NCI-H526 treated with DMSO at 0.1 percent for 48 hours (cell line): ENCODE measurements around the gene USP17L22.
"Not testable (repeated sequence)": the region's sequence is repeated elsewhere in the genome, so short reads cannot be mapped to it uniquely, and the experiment has no call there.

Experiments used
- DNase-seq: peaks from one replicate; lab custom pipeline; 2025; lab: John Stamatoyannopoulos, UW

USP17L22 gene, protein sequence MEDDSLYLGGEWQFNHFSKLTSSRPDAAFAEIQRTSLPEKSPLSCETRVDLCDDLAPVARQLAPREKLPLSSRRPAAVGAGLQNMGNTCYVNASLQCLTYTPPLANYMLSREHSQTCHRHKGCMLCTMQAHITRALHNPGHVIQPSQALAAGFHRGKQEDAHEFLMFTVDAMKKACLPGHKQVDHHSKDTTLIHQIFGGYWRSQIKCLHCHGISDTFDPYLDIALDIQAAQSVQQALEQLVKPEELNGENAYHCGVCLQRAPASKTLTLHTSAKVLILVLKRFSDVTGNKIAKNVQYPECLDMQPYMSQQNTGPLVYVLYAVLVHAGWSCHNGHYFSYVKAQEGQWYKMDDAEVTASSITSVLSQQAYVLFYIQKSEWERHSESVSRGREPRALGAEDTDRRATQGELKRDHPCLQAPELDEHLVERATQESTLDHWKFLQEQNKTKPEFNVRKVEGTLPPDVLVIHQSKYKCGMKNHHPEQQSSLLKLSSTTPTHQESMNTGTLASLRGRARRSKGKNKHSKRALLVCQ

DNA sequence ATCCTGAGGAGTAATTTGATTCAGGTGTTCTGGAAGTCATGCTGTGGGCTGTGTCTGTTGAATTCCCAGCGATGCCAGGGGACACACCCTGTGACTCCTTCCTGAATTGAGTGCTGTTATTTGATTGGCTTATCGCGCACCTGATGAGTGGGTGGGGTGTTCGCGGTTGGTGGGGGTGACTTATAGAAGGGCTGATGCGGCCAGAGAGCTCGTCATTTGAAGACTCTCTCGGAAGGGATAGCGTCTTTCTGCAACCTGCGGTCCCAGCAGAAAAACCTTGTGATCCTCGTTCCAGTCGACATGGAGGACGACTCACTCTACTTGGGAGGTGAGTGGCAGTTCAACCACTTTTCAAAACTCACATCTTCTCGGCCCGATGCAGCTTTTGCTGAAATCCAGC, at the start of gene USP17L22:
USP17L22 (plus strand) TSS at position 301 of the 400 bp plus-strand sequence; CDS start at position 301, 0 bp downstream.
- DNase-seq, result not testable (repeated sequence)

DNA sequence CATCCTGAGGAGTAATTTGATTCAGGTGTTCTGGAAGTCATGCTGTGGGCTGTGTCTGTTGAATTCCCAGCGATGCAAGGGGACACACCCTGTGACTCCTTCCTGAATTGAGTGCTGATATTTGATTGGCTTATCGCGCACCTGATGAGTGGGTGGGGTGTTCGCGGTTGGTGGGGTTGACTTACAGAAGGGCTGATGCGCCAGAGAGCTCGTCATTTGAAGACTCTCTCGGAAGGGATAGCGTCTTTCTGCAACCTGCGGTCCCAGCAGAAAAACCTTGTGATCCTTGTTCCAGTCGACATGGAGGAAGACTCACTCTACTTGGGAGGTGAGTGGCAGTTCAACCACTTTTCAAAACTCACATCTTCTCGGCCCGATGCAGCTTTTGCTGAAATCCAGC, 47.6 kb upstream of the USP17L22 start, which contains the start of gene USP17L12:
USP17L12 (plus strand) TSS at position 301 of the 400 bp plus-strand sequence; CDS start at position 301, 0 bp downstream.
- DNase-seq, result not testable (repeated sequence)

DNA sequence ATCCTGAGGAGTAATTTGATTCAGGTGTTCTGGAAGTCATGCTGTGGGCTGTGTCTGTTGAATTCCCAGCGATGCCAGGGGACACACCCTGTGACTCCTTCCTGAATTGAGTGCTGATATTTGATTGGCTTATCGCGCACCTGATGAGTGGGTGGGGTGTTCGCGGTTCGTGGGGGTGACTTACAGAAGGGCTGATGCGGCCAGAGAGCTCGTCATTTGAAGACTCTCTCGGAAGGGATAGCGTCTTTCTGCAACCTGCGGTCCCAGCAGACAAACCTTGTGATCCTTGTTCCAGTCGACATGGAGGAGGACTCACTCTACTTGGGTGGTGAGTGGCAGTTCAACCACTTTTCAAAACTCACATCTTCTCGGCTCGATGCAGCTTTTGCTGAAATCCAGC, 42.8 kb upstream of the USP17L22 start, which contains the start of gene USP17L13:
USP17L13 (plus strand) TSS at position 301 of the 400 bp plus-strand sequence; CDS start at position 301, 0 bp downstream.
- not testable (repeated sequence) for DNase-seq

DNA sequence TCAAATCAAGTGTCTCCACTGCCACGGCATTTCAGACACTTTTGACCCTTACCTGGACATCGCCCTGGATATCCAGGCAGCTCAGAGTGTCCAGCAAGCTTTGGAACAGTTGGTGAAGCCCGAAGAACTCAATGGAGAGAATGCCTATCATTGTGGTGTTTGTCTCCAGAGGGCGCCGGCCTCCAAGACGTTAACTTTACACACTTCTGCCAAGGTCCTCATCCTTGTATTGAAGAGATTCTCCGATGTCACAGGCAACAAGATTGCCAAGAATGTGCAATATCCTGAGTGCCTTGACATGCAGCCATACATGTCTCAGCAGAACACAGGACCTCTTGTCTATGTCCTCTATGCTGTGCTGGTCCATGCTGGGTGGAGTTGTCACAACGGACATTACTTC, 37.2 kb upstream of the USP17L22 start:
- not testable (repeated sequence) for DNase-seq

DNA sequence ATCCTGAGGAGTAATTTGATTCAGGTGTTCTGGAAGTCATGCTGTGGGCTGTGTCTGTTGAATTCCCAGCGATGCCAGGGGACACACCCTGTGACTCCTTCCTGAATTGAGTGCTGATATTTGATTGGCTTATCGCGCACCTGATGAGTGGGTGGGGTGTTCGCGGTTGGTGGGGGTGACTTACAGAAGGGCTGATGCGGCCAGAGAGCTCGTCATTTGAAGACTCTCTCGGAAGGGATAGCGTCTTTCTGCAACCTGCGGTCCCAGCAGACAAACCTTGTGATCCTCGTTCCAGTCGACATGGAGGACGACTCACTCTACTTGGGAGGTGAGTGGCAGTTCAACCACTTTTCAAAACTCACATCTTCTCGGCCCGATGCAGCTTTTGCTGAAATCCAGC, 33.3 kb upstream of the USP17L22 start, which contains the start of gene USP17L15:
USP17L15 (plus strand) TSS at position 301 of the 400 bp plus-strand sequence; CDS start at position 301, 0 bp downstream.
- not testable (repeated sequence) for DNase-seq

DNA sequence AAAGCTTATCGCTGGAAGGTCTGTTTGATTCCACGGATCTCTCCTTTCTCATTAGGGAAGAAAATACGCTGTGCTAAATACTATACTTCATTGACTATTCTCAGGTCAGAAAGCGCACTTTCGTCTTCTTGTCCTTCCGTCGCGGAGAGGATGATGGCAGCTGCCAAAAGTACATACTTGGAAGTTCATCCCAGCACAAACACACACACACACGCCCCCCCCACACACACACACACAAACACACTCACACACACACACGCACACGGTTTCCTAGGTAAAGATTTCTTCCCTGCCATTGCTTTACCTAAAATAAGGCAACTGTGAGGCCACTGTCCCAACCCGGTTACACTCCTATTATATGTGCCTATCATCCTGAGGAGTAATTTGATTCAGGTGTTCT, 29.0 kb upstream of the USP17L22 start:
- DNase-seq, result not testable (repeated sequence)

DNA sequence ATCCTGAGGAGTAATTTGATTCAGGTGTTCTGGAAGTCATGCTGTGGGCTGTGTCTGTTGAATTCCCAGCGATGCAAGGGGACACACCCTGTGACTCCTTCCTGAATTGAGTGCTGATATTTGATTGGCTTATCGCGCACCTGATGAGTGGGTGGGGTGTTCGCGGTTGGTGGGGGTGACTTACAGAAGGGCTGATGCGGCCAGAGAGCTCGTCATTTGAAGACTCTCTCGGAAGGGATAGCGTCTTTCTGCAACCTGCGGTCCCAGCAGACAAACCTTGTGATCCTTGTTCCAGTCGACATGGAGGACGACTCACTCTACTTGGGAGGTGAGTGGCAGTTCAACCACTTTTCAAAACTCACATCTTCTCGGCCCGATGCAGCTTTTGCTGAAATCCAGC, 23.8 kb upstream of the USP17L22 start, which contains the start of gene USP17L17:
USP17L17 (plus strand) TSS at position 301 of the 400 bp plus-strand sequence; CDS start at position 301, 0 bp downstream.
- not testable (repeated sequence) for DNase-seq

DNA sequence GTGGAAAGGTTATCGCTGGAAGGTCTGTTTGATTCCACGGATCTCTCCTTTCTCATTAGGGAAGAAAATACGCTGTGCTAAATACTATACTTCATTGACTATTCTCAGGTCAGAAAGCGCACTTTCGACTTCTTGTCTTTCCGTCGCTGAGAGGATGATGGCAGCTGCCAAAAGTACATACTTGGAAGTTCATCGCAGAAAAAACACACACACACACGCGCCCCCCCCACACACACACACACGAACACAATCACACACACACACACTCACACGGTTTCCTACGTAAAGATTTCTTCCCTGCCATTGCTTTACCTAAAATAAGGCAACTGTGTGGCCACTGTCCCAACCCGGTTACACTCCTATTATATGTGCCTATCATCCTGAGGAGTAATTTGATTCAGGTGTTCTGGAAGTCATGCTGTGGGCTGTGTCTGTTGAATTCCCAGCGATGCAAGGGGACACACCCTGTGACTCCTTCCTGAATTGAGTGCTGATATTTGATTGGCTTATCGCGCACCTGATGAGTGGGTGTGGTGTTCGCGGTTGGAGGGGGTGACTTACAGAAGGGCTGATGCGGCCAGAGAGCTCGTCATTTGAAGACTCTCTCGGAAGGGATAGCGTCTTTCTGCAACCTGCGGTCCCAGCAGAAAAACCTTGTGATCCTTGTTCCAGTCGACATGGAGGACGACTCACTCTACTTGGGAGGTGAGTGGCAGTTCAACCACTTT, 19.3 kb upstream of the USP17L22 start, which contains the start of gene USP17L18:
USP17L18 (plus strand) TSS at position 678 of the 728 bp plus-strand sequence; CDS start at position 678, 0 bp downstream.
- DNase-seq, result not testable (repeated sequence)

DNA sequence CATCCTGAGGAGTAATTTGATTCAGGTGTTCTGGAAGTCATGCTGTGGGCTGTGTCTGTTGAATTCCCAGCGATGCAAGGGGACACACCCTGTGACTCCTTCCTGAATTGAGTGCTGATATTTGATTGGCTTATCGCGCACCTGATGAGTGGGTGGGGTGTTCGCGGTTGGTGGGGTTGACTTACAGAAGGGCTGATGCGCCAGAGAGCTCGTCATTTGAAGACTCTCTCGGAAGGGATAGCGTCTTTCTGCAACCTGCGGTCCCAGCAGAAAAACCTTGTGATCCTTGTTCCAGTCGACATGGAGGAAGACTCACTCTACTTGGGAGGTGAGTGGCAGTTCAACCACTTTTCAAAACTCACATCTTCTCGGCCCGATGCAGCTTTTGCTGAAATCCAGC, 14.3 kb upstream of the USP17L22 start, which contains the start of gene USP17L19:
USP17L19 (plus strand) TSS at position 301 of the 400 bp plus-strand sequence; CDS start at position 301, 0 bp downstream.
- DNase-seq, result not testable (repeated sequence)

DNA sequence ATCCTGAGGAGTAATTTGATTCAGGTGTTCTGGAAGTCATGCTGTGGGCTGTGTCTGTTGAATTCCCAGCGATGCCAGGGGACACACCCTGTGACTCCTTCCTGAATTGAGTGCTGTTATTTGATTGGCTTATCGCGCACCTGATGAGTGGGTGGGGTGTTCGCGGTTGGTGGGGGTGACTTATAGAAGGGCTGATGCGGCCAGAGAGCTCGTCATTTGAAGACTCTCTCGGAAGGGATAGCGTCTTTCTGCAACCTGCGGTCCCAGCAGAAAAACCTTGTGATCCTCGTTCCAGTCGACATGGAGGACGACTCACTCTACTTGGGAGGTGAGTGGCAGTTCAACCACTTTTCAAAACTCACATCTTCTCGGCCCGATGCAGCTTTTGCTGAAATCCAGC, 9.6 kb upstream of the USP17L22 start, which contains the start of gene USP17L20:
USP17L20 (plus strand) TSS at position 301 of the 400 bp plus-strand sequence; CDS start at position 301, 0 bp downstream.
- DNase-seq, result not testable (repeated sequence)

DNA sequence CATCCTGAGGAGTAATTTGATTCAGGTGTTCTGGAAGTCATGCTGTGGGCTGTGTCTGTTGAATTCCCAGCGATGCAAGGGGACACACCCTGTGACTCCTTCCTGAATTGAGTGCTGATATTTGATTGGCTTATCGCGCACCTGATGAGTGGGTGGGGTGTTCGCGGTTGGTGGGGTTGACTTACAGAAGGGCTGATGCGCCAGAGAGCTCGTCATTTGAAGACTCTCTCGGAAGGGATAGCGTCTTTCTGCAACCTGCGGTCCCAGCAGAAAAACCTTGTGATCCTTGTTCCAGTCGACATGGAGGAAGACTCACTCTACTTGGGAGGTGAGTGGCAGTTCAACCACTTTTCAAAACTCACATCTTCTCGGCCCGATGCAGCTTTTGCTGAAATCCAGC, 4.8 kb upstream of the USP17L22 start, which contains the start of gene USP17L21:
USP17L21 (plus strand) TSS at position 301 of the 400 bp plus-strand sequence; CDS start at position 301, 0 bp downstream.
- DNase-seq, result not testable (repeated sequence)

DNA sequence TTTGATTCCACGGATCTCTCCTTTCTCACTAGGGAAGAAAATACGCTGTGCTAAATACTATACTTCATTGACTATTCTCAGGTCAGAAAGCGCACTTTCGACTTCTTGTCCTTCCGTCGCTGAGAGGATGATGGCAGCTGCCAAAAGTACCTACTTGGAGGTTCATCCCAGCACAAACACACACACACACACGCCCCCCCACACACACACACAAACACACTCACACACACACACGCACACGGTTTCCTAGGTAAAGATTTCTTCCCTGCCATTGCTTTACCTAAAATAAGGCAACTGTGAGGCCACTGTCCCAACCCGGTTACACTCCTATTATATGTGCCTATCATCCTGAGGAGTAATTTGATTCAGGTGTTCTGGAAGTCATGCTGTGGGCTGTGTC, 4.3 kb downstream of the USP17L22 start:
- not testable (repeated sequence) for DNase-seq
